Neuron (in vitro differentiated cells): ENCODE results near the gene FN1.

Experiments
- H2AFZ ChIP-seq: one replicate; pipeline ENCODE4 v1.6.1; 2013; ENCODE audit warnings: low read depth, mild to moderate bottlenecking, inconsistent platforms, low read length, moderate library complexity
- H3K27me3 ChIP-seq: one replicate; pipeline ENCODE4 v1.6.1; 2013; ENCODE audit warnings: low read length; ENCODE audit not compliant: insufficient read depth
- H3K36me3 ChIP-seq: one replicate; pipeline ENCODE4 v1.6.1; 2013; ENCODE audit warnings: low read length; ENCODE audit not compliant: insufficient read depth
- H3K4me1 ChIP-seq: one replicate; pipeline ENCODE4 v1.6.1; 2013; ENCODE audit warnings: low read length; ENCODE audit not compliant: insufficient read depth
- H3K4me3 ChIP-seq: 2 replicates; pipeline ENCODE4 v1.5.1; 2013; ENCODE audit warnings: mild to moderate bottlenecking, low read length, moderate library complexity
- H3K9me3 ChIP-seq: one replicate; pipeline ENCODE4 v1.6.1; 2013; ENCODE audit warnings: low read length

The FN1 gene

DNA sequence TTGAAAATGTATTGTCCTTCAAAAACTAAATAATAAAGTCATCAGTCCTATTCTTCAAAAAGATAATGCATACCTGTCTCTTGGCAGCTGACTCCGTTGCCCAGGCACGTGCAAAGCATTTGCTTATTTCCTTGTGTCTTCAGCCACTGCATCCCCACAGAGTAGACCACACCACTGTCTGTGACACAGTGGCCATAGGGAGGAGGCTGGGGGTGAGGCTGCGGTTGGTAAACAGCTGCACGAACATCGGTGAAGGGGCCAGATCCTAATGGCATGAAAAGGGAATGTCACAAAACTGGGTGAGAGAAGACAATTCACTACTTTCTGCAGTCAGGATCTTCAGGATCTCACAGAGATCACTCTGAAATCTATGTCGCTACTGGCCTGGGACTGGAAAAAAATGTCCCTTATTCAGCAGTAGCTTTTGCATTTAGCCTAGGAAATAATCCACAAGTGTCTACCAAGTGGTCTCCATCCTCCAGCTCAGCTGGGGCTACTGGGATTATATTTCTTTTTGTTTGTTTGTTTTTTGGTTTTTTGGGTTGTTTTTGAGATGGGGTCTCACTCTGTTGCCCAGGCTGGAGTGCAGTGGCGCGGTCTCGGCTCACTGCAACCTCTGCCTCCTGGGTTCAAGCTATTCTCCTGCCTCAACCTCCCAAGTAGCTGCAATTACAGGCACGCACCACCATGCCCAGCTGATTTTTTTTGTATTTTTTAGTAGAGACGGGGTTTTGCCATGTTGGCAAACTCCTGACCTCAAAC lies 10.7 kb downstream of the FN1 start:
- Histone ChIP-seq H3K4me3 (no peak overlapping the region), H3K36me3 (peaks cover 46% of the 10 kb centered on the region), H3K4me1 (no peaks in the 10 kb centered on the region)

DNA sequence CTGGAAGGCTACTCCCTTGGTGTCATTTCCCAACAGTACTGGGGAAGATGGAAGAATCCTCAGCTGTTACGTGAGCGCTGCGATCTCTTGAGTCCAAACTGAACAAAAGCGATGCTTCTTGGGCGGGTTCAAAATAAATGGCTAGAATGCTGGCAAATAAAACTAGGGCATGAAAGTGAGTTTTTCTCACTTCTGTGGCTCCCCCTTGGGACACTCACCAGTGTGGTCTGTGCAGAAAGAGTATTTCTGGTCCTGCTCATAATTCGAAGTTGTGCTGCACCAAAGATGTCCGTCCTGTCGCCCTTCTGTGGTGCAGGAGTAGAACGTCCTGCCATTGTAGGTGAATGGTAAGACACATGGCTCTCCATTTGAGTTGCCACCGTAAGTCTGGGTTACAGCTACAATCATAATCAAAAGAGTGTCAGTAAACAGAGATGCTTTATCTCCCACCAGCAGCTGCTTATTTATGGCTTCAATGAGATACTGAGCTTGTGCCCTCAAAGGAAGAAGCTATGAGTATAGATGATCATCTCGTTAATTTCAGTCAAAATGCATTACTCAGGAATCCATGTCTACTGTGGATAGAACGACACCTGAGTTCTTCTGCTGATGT lies 11.8 kb downstream of the FN1 start:
- Histone ChIP-seq H3K36me3 (peaks cover 49% of the 10 kb centered on the region), H3K4me3 (no peak overlapping the region)

More for the DNA sequence above, 10.7 kb downstream of the FN1 start:
- no peaks in the 10 kb centered on the region for H3K27me3 ChIP-seq
- no peaks in the 10 kb centered on the region for H3K9me3 ChIP-seq
- H2AFZ ChIP-seq: no peak overlapping the region

GRCh38 chr2:215423234-215423633 lies 12.6 kb downstream of the FN1 start:
- no peak overlapping the region for H3K4me3 ChIP-seq
- no peak overlapping the region for H2AFZ ChIP-seq
- H3K27me3 ChIP-seq: no peaks in the 10 kb centered on the region
- H3K9me3 ChIP-seq: no peaks in the 10 kb centered on the region
- H3K36me3 ChIP-seq: peaks cover 57% of the 10 kb centered on the region
- no peaks in the 10 kb centered on the region for H3K4me1 ChIP-seq

More for the DNA sequence above, 11.8 kb downstream of the FN1 start:
- Histone ChIP-seq H2AFZ (no peak overlapping the region), H3K9me3 (no peaks in the 10 kb centered on the region), H3K4me1 (no peaks in the 10 kb centered on the region), H3K27me3 (no peaks in the 10 kb centered on the region)

GRCh38 chr2:215422676-215423075 lies 13.2 kb downstream of the FN1 start:
- Histone ChIP-seq H3K9me3 (no peaks in the 10 kb centered on the region), H3K27me3 (no peaks in the 10 kb centered on the region), H3K36me3 (peaks cover 55% of the 10 kb centered on the region), H3K4me1 (no peaks in the 10 kb centered on the region), H3K4me3 (no peak overlapping the region), H2AFZ (no peak overlapping the region)

- peaks cover 52% of the 10 kb centered on the region for H3K36me3 ChIP-seq
- no peaks in the 10 kb centered on the region for H3K4me1 ChIP-seq
- H2AFZ ChIP-seq: no peak overlapping the region
- H3K9me3 ChIP-seq: no peaks in the 10 kb centered on the region
- H3K27me3 ChIP-seq: no peaks in the 10 kb centered on the region
- H3K4me3 ChIP-seq: no peak overlapping the region
These were observed 13.9 kb downstream of the FN1 start for GRCh38 chr2:215421859-215422461.

DNA sequence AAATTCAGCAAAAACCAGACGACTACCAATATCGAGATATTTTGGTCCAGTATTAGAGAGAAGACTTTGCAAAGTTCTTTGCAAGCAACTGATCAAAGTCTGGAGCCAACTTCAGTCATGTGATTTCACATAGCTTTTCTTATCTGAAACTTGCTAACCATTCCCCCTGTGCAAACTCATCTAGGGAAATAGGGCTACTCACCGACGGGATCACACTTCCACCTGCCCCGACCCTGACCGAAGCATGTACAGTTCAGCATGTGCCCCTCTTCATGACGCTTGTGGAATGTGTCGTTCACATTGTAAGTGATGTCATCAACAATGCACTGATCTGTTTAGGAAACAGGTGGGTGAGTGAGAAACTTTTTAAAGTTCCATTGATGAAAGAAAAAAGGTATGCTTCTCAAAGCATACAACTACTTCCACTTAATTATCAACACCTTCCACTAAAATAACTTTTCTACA lies 15.4 kb downstream of the FN1 start:
- no peaks in the 10 kb centered on the region for H3K27me3 ChIP-seq
- H3K36me3 ChIP-seq: peaks cover 48% of the 10 kb centered on the region
- H3K9me3 ChIP-seq: no peaks in the 10 kb centered on the region
- H2AFZ ChIP-seq: no peak overlapping the region
- H3K4me1 ChIP-seq: no peaks in the 10 kb centered on the region
- no peak overlapping the region for H3K4me3 ChIP-seq

GRCh38 chr2:215419769-215420470 lies 15.9 kb downstream of the FN1 start:
- Histone ChIP-seq H3K36me3 (peaks cover 48% of the 10 kb centered on the region), H3K9me3 (no peaks in the 10 kb centered on the region), H3K4me3 (no peak overlapping the region), H3K4me1 (no peaks in the 10 kb centered on the region), H3K27me3 (no peaks in the 10 kb centered on the region), H2AFZ (no peak overlapping the region)

- no peak overlapping the region for H3K4me3 ChIP-seq
- H3K36me3 ChIP-seq: peaks cover 52% of the 10 kb centered on the region
- no peaks in the 10 kb centered on the region for H3K4me1 ChIP-seq
- H3K27me3 ChIP-seq: no peaks in the 10 kb centered on the region
- no peaks in the 10 kb centered on the region for H3K9me3 ChIP-seq
- H2AFZ ChIP-seq: no peak overlapping the region
These were observed 16.8 kb downstream of the FN1 start for GRCh38 chr2:215419113-215419512.

- Histone ChIP-seq H3K27me3 (no peaks in the 10 kb centered on the region), H3K4me1 (no peaks in the 10 kb centered on the region), H3K4me3 (no peak overlapping the region), H2AFZ (no peak overlapping the region), H3K9me3 (no peaks in the 10 kb centered on the region), H3K36me3 (peaks cover 50% of the 10 kb centered on the region)
These were observed 17.6 kb downstream of the FN1 start for GRCh38 chr2:215418064-215418963.

DNA sequence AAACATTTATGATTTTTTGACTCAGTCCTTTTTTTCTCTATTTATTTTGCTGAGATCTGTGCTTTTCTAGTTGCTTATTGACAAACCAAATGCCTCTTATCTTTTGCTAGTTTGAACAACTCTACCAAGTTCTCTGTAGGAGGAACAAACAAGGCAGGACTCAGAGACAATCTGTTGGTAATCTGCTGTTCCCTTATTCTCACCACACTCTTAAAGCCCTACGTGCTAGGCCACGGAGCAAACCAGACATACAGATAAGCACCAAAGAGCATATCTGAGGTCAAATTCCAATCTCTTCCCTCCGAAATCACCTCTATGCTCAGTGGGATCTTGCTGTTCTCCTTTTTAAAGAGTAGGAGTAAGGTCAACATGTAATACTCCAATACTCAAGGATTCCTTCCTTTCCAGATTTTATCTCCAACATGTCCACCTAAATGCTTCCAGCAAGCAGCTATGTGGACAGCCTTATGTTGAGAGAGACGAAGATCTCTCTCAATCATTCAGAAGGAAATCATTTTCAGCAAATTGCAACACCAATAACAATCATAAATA lies 18.4 kb downstream of the FN1 start:
- Histone ChIP-seq H3K9me3 (no peaks in the 10 kb centered on the region), H3K27me3 (no peaks in the 10 kb centered on the region), H2AFZ (no peak overlapping the region), H3K4me1 (no peaks in the 10 kb centered on the region), H3K36me3 (peaks cover 44% of the 10 kb centered on the region), H3K4me3 (no peak overlapping the region)

GRCh38 chr2:215416656-215417055 lies 19.2 kb downstream of the FN1 start:
- Histone ChIP-seq H3K27me3 (no peaks in the 10 kb centered on the region), H3K9me3 (no peaks in the 10 kb centered on the region), H3K4me3 (no peak overlapping the region), H3K4me1 (no peaks in the 10 kb centered on the region), H2AFZ (no peak overlapping the region), H3K36me3 (peaks cover 38% of the 10 kb centered on the region)
